ENCODE measurements around the gene ZFHX2. TPM values are rescaled to one million over a fixed set of nuclear protein-coding genes. Genes with fewer than 3 reads are reported as not detected.
"Not testable (repeated sequence)": the region's sequence is repeated elsewhere in the genome, so short reads cannot be mapped to it uniquely, and the experiment has no call there.

Gene ZFHX2
- 0.74 TPM for total RNA-seq

- Histone ChIP-seq H3K27me3 (no peaks in the 10 kb centered on the region), H3K4me3 (peak within 1 kb of the TSS; percentile 47 to 56), H3K4me1 (peaks cover 20% of the 10 kb centered on the region), H3K27ac (peak within 1 kb of the TSS; percentile 2), H3K9me3 (no peaks in the 10 kb centered on the region), H3K36me3 (no peaks in the 10 kb centered on the region)
- TF ChIP-seq POLR2A (IDR thresholded peaks at IDR 0.05) (no peak), POLR2AphosphoS5 (IDR thresholded peaks at IDR 0.05; ENCODE audit: insufficient read depth in 1 of 2, low read depth in 1 of 2) (no peak), CTCF (IDR thresholded peaks at IDR 0.05) (no peak)
- no peak for DNase-seq (ENCODE audit: extremely low spot score in 2 of 2)
- intact Hi-C loops (cut with DNase I), result no loop called here
These were observed at the start of gene ZFHX2 for GRCh38 chr14:23551266-23552028. ZFHX2 (minus strand) TSS chr14:23551765; CDS start chr14:23535325, 16,440 bp downstream.

- TF ChIP-seq POLR2A (IDR thresholded peaks at IDR 0.05), result no peak
- no peak for DNase-seq (ENCODE audit: extremely low spot score in 2 of 2)
- no peak overlapping the region for H3K27ac ChIP-seq
- no peaks in the 10 kb centered on the region for H3K36me3 ChIP-seq
- H3K27me3 ChIP-seq, result no peaks in the 10 kb centered on the region
- H3K9me3 ChIP-seq, result no peaks in the 10 kb centered on the region
- H3K4me3 ChIP-seq, result no peak overlapping the region
- intact Hi-C loops (cut with DNase I), result no loop called here
- no peaks in the 10 kb centered on the region for H3K4me1 ChIP-seq
These were observed 49.2 kb upstream of the ZFHX2 start for GRCh38 chr14:23600806-23601205.

GRCh38 chr14:23600322-23600707 is 48.8 kb upstream of the ZFHX2 start:
- TF ChIP-seq CTCF (IDR thresholded peaks at IDR 0.05), result no peak
- TF ChIP-seq POLR2A (IDR thresholded peaks at IDR 0.05), result no peak
- TF ChIP-seq POLR2AphosphoS5 (IDR thresholded peaks at IDR 0.05; ENCODE audit: insufficient read depth in 1 of 2, low read depth in 1 of 2), result no peak
- Histone ChIP-seq H3K4me1 (no peaks in the 10 kb centered on the region), H3K27ac (no peak overlapping the region), H3K9me3 (no peaks in the 10 kb centered on the region), H3K36me3 (no peaks in the 10 kb centered on the region), H3K4me3 (no peak overlapping the region), H3K27me3 (no peaks in the 10 kb centered on the region)
- no peak for DNase-seq (ENCODE audit: extremely low spot score in 2 of 2)
- intact Hi-C loops (cut with DNase I), result no loop called here

GRCh38 chr14:23594191-23594590 is 42.6 kb upstream of the ZFHX2 start:
- H3K27me3 ChIP-seq; intact Hi-C loops (cut with DNase I); H3K27ac ChIP-seq; H3K4me1 ChIP-seq; DNase-seq (ENCODE audit: extremely low spot score in 2 of 2); H3K4me3 ChIP-seq; H3K36me3 ChIP-seq; H3K9me3 ChIP-seq: not testable (repeated sequence)

GRCh38 chr14:23590198-23590597 is 38.6 kb upstream of the ZFHX2 start:
- no peaks in the 10 kb centered on the region for H3K27me3 ChIP-seq
- no peak overlapping the region for H3K27ac ChIP-seq
- DNase-seq (ENCODE audit: extremely low spot score in 2 of 2), result no peak
- H3K9me3 ChIP-seq, result no peaks in the 10 kb centered on the region
- no peaks in the 10 kb centered on the region for H3K4me1 ChIP-seq
- H3K4me3 ChIP-seq, result no peak overlapping the region
- intact Hi-C loops (cut with DNase I), result no loop called here
- no peaks in the 10 kb centered on the region for H3K36me3 ChIP-seq
- TF ChIP-seq POLR2AphosphoS5 (IDR thresholded peaks at IDR 0.05; ENCODE audit: insufficient read depth in 1 of 2, low read depth in 1 of 2) (no peak), POLR2A (IDR thresholded peaks at IDR 0.05) (no peak), CTCF (IDR thresholded peaks at IDR 0.05) (no peak)

GRCh38 chr14:23589606-23590005 is 38.0 kb upstream of the ZFHX2 start:
- Histone ChIP-seq H3K4me1 (no peaks in the 10 kb centered on the region), H3K4me3 (no peak overlapping the region), H3K27ac (no peak overlapping the region), H3K27me3 (no peaks in the 10 kb centered on the region), H3K36me3 (no peaks in the 10 kb centered on the region), H3K9me3 (no peaks in the 10 kb centered on the region)
- TF ChIP-seq POLR2A (IDR thresholded peaks at IDR 0.05) (no peak), POLR2AphosphoS5 (IDR thresholded peaks at IDR 0.05; ENCODE audit: insufficient read depth in 1 of 2, low read depth in 1 of 2) (no peak), CTCF (IDR thresholded peaks at IDR 0.05) (no peak)
- no peak for DNase-seq (ENCODE audit: extremely low spot score in 2 of 2)
- intact Hi-C loops (cut with DNase I), result no loop called here

All from vagina (tissue), 2 donors.